Upper lobe of left lung (tissue), 6 donors: Measurements from ENCODE around the gene SELENOS. TPM values are rescaled to one million over a fixed set of nuclear protein-coding genes. Genes with fewer than 3 reads are reported as not detected.

Experiments used
- ATAC-seq, 2 donors: fragments of 200-7000 bp; cut with Tn5 transposase; one replicate each; pipeline ENCODE4 v1.9.1; 2022; ENCODE audit warnings: mild to moderate bottlenecking in 2 of 2, moderate library complexity in 2 of 2; ENCODE audit not compliant: low FRiP score in 2 of 2
- DNase-seq, 2 donors: peaks; one replicate each; pipeline ENCODE4 v3.0.0-alpha.2; 2019 to 2020
- H3K27ac ChIP-seq, 4 donors: fragments of 200-600 bp; sonication (generic); one replicate each; pipeline ENCODE4 v1.5.1; 2016 to 2019
- H3K27me3 ChIP-seq, 4 donors: fragments of 200-600 bp; sonication (generic); one replicate each; pipeline ENCODE4 v1.5.1; 2017 to 2019
- H3K36me3 ChIP-seq, 4 donors: fragments of 200-600 bp; sonication (generic); one replicate each; pipeline ENCODE4 v1.5.1; 2016 to 2019
- H3K4me1 ChIP-seq, 4 donors: fragments of 200-600 bp; sonication (generic); one replicate each; pipeline ENCODE4 v1.5.1; 2018 to 2019
- H3K4me3 ChIP-seq, 4 donors: fragments of 200-600 bp; sonication (generic); one replicate each; pipeline ENCODE4 v1.5.1; 2017 to 2019; ENCODE audit warnings: mild to moderate bottlenecking in 2 of 4, moderate library complexity in 1 of 4
- H3K9me3 ChIP-seq, 4 donors: fragments of 200-600 bp; sonication (generic); one replicate each; pipeline ENCODE4 v1.5.1; 2018 to 2019
- CTCF ChIP-seq, 6 experiments: fragments of 450-650 bp in 4 of 6; fragments of 200-600 bp in 2 of 6; sonication (generic) in 2 of 6; IDR thresholded peaks; one replicate each; pipeline ENCODE4 v1.5.1; 2016 to 2019; ENCODE audit warnings: antibody characterized with exemption in 6 of 6
- EP300 ChIP-seq, 4 donors: sonication (generic); formaldehyde crosslinking; IDR thresholded peaks; one replicate each; pipeline ENCODE4 v1.5.1; 2017; ENCODE audit warnings: antibody characterized with exemption in 4 of 4, control low read depth in 2 of 4
- POLR2A ChIP-seq, 4 donors: fragments of 450-650 bp; IDR thresholded peaks; one replicate each; pipeline ENCODE4 v1.5.1; 2016 to 2017; ENCODE audit warnings: antibody characterized with exemption in 4 of 4, mild to moderate bottlenecking in 2 of 4
- POLR2AphosphoS5 ChIP-seq, 2 donors: sonication (generic); formaldehyde crosslinking; IDR thresholded peaks; one replicate each; pipeline ENCODE4 v1.5.1; 2017; ENCODE audit warnings: antibody characterized with exemption in 2 of 2
- WGBS, 2 donors: methylation state at CpG; one replicate each; pipeline ENCODE4 v1.1.5; 2017 to 2018; 5-methylcytosine and 5-hydroxymethylcytosine counted together
- total RNA-seq, 6 donors: library from RNA; depleted of rRNA in 4 of 6; stranded (reverse); fragments of >200 nt in 4 of 6; gene quantifications; one replicate each; pipeline versions ENCODE4 v1.1.0 to v1.2.1, GENCODE V29; 2016 to 2021
- donor health status: DM: no; HTN: no; CAD: no; lungs with moderate emphysema.
- donor health status: DM: no; HTN: yes; CAD: no; lungs with severe emphysema.

Gene SELENOS
- total RNA-seq, 6 donors from 2014 or later, result 48.2 to 106 (median 78.2) TPM

GRCh38 chr15:101228313-101228712 is 49.0 kb downstream of the SELENOS start:
- Histone ChIP-seq H3K4me1 (peaks cover 7 to 23% (median 9%) of the 10 kb centered on the region in 4 donors), H3K36me3 (peaks cover 0 to 20% (median 2%) of the 10 kb centered on the region in 4 donors), H3K27ac (no peak overlapping the region), H3K4me3 (no peak overlapping the region), H3K9me3 (peaks cover 0 to 8% (median 0%) of the 10 kb centered on the region in 4 donors), H3K27me3 (no peaks in the 10 kb centered on the region)
- TF ChIP-seq EP300 (IDR thresholded peaks at IDR 0.05) (no peak), POLR2AphosphoS5 (IDR thresholded peaks at IDR 0.05) (no peak), POLR2A (IDR thresholded peaks at IDR 0.05) (no peak), CTCF (IDR thresholded peaks at IDR 0.05) (no peak)
- no peak for DNase-seq
- ATAC-seq, result no peak

GRCh38 chr15:101225658-101226057 is 51.6 kb downstream of the SELENOS start:
- Histone ChIP-seq H3K4me1 (peaks cover 0 to 32% (median 18%) of the 10 kb centered on the region in 4 donors), H3K27ac (no peak overlapping the region), H3K27me3 (no peaks in the 10 kb centered on the region), H3K9me3 (peaks cover 0 to 8% (median 0%) of the 10 kb centered on the region in 4 donors), H3K36me3 (peaks cover 0 to 13% (median 0%) of the 10 kb centered on the region in 4 donors), H3K4me3 (no peak overlapping the region)
- 60 to 69% methylated on average over 5 of the region's 5 CpGs for WGBS, 2 donors
- DNase-seq (no peak), ATAC-seq (no peak)
- TF ChIP-seq EP300 (IDR thresholded peaks at IDR 0.05) (no peak), CTCF (IDR thresholded peaks at IDR 0.05) (no peak), POLR2A (IDR thresholded peaks at IDR 0.05) (no peak), POLR2AphosphoS5 (IDR thresholded peaks at IDR 0.05) (no peak)

Other genes starting within 250 kb of the SELENOS start
- 10 to 100 TPM; 12.4 to 38.3 (median 23.7) TPM for gene CHSY1, start 25.4 kb downstream of the SELENOS start, total RNA-seq
- gene SNRPA1, start 17.8 kb upstream of the SELENOS start, total RNA-seq, result 10 to 100 TPM; 32.1 to 53.4 (median 40.2) TPM
- gene PCSK6, start 212.2 kb upstream of the SELENOS start, total RNA-seq, result 10 to 100 TPM in 1 of 6 donors, 1 to 10 TPM in 5; 3.1 to 24.4 (median 5.5) TPM